Tibial nerve (tissue), 4 donors: ENCODE measurements around the gene TCF7L1. TPM values are rescaled to one million over a fixed set of nuclear protein-coding genes. Genes with fewer than 3 reads are reported as not detected.
A peak's percentile ranks its signal among the peaks of the same experiment; 100 is the strongest.

Experiments used
- DNase-seq, 2 donors: peaks; one replicate each; pipeline ENCODE4 v3.0.0-alpha.2; 2019; ENCODE audit warnings: low spot score in 2 of 2
- H3K27ac ChIP-seq, 4 donors: fragments of 200-600 bp; sonication (generic) in 3 of 4; one replicate each; pipeline ENCODE4 v1.5.1; 2017 to 2019; ENCODE audit warnings: mild to moderate bottlenecking in 1 of 4
- H3K27me3 ChIP-seq, 2 donors: fragments of 200-600 bp; sonication (generic) in 1 of 2; one replicate each; pipeline versions ENCODE4 v1.5.1 to v1.6.0; 2017 to 2019
- H3K36me3 ChIP-seq, 3 donors: fragments of 200-600 bp; sonication (generic); one replicate each; pipeline ENCODE4 v1.5.1; 2018 to 2019
- H3K4me1 ChIP-seq, 4 donors: fragments of 200-600 bp; sonication (generic) in 3 of 4; one replicate each; pipeline ENCODE4 v1.5.1; 2017 to 2019
- H3K4me3 ChIP-seq, 4 donors: fragments of 200-600 bp; sonication (generic) in 3 of 4; one replicate each; pipeline ENCODE4 v1.5.1; 2017 to 2019; ENCODE audit warnings: mild to moderate bottlenecking in 1 of 4, moderate library complexity in 1 of 4
- H3K9me3 ChIP-seq, 4 donors: fragments of 200-600 bp; sonication (generic) in 3 of 4; one replicate each; pipeline ENCODE4 v1.5.1; 2017 to 2019
- EP300 ChIP-seq, 2 donors: sonication (generic); formaldehyde crosslinking; IDR thresholded peaks; one replicate each; pipeline ENCODE4 v1.6.1; 2017; ENCODE audit warnings: antibody characterized with exemption in 2 of 2, mild to moderate bottlenecking in 1 of 2
- POLR2A ChIP-seq, 2 donors: fragments of 450-650 bp; IDR thresholded peaks; one replicate each; pipeline ENCODE4 v1.6.1; 2017; ENCODE audit warnings: antibody characterized with exemption in 2 of 2, mild to moderate bottlenecking in 2 of 2, moderate library complexity in 2 of 2
- WGBS, 2 donors: methylation state at CpG; one replicate each; pipeline ENCODE4 v1.1.5; 2018; 5-methylcytosine and 5-hydroxymethylcytosine counted together
- total RNA-seq, 4 donors: library from RNA; depleted of rRNA; stranded (reverse); fragments of >200 nt; gene quantifications; one replicate each; pipeline ENCODE4 v1.1.0, GENCODE V29; 2016
- TF ChIP-seq, protein P1 (sequence below), 5 experiments: fragments of 200-600 bp in 3 of 5; fragments of 450-650 bp in 2 of 5; sonication (generic) in 3 of 5; IDR thresholded peaks; one replicate each; pipeline ENCODE4 v1.5.1; 2016 to 2019; ENCODE audit warnings: antibody characterized with exemption in 5 of 5, mild to moderate bottlenecking in 3 of 5, moderate library complexity in 2 of 5

TCF7L1 gene
- total RNA-seq, 4 donors from 2014 or later: 3.7 to 14.1 (median 7.1) TPM

DNA sequence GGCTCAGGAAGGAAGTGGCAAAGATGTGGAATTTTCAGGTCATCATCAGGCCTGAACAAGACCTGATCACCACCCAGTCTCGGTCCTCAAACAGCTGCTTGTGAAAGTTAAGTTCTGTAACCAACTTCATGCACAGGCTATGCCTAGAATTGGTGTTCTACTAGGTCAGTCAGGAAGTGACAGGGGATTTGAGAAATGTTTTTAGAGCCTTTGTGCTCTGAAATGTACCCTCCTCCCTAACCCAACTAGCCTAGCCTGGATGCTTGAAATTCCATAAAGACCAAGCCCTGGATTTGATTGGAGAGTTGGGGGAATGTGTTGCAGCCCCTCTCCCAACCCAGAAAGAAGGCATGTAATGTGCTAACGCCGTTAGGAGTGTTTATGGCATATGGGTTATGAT, 131.3 kb downstream of the TCF7L1 start:
- 41 to 61% methylated on average over 3 of the region's 3 CpGs for WGBS, 2 donors

DNA sequence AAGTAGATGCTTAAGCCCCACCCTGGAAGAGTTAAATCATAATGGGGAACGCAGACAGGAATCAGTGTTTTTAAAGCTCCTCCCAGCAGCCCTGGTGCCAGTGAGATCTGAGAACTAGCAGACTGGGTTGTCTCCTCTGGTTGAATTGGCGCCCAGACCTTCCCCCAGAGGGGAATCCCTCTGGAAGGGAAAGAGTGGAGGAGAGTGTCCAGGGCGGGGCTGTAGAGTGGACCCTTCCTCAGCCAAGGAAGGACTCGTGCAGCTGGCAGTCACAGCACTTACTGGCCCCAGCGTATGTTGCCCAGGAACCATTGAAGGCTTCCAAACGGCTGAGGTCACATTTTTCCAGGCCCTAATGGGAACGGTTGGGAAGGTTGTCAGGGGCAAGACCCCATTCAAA, 132.1 kb downstream of the TCF7L1 start:
- Histone ChIP-seq H3K27ac (peak overlapping the region in 1 of 4 donors; percentile 11), H3K4me1 (peaks cover 0 to 50% (median 11%) of the 10 kb centered on the region in 4 donors), H3K4me3 (no peak overlapping the region), H3K27me3 (no peaks in the 10 kb centered on the region), H3K36me3 (no peaks in the 10 kb centered on the region), H3K9me3 (no peaks in the 10 kb centered on the region)
- DNase-seq: no peak
- TF ChIP-seq POLR2A (IDR thresholded peaks at IDR 0.05) (no peak), EP300 (IDR thresholded peaks at IDR 0.05) (no peak)
- TF ChIP-seq, protein P1, sequence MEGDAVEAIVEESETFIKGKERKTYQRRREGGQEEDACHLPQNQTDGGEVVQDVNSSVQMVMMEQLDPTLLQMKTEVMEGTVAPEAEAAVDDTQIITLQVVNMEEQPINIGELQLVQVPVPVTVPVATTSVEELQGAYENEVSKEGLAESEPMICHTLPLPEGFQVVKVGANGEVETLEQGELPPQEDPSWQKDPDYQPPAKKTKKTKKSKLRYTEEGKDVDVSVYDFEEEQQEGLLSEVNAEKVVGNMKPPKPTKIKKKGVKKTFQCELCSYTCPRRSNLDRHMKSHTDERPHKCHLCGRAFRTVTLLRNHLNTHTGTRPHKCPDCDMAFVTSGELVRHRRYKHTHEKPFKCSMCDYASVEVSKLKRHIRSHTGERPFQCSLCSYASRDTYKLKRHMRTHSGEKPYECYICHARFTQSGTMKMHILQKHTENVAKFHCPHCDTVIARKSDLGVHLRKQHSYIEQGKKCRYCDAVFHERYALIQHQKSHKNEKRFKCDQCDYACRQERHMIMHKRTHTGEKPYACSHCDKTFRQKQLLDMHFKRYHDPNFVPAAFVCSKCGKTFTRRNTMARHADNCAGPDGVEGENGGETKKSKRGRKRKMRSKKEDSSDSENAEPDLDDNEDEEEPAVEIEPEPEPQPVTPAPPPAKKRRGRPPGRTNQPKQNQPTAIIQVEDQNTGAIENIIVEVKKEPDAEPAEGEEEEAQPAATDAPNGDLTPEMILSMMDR (IDR thresholded peaks at IDR 0.05): no peak
- WGBS, 2 donors: 21 to 34% methylated on average over 7 of the region's 7 CpGs

More for the DNA sequence above, 131.3 kb downstream of the TCF7L1 start:
- DNase-seq: no peak
- no peak overlapping the region for H3K4me3 ChIP-seq
- TF ChIP-seq EP300 (IDR thresholded peaks at IDR 0.05) (no peak), POLR2A (IDR thresholded peaks at IDR 0.05) (no peak)
- TF ChIP-seq, protein P1 (IDR thresholded peaks at IDR 0.05): no peak
- peaks cover 0 to 51% (median 17%) of the 10 kb centered on the region in 4 donors for H3K4me1 ChIP-seq
- H3K27ac ChIP-seq: no peak overlapping the region
- no peaks in the 10 kb centered on the region for H3K9me3 ChIP-seq
- H3K27me3 ChIP-seq: no peaks in the 10 kb centered on the region
- H3K36me3 ChIP-seq: no peaks in the 10 kb centered on the region

DNA sequence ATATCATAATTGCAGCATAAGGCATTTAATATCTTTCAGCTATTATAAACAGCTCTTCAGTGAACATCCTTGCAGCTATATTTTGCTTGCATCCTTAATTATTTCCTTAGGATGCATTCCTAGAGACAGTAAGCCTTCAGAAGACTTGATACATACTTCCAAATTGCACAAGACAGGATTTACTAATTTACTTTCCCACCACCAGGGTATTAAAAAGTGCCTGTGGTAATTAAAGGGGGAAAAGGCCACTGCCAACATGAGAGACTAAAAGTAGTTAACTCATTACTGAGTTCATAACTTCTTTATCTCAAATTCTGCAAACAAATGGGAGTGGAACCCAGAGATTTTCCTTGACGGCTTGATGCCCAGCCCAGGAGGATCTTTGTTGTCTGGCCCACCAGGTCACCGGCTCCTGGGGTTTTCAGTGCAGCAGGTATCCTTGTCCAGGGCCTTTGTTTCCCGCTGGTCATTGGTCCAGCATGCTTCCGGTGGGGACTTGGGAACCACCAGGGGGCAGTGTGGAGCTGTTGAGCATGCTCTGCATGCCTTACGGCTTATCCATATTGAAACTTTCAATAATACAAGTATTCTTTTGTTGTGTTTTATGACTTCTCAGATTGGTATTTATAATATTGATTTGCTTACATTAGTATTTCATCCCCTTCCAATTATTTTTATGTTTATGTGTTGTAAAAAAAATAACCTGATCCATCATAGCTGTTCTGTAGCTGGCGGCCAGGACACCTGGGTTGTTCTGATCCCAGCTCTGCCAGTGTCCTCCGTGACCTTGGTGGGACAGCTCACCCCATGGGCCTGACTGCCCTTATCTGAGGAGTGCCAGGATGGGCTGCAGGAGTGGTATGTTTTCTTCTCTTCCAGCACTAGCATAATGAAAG, 133.2 kb downstream of the TCF7L1 start:
- TF ChIP-seq EP300 (IDR thresholded peaks at IDR 0.05) (no peak), POLR2A (IDR thresholded peaks at IDR 0.05) (no peak)
- TF ChIP-seq, protein P1 (IDR thresholded peaks at IDR 0.05): peak; percentile 68 to 87 (median 80)
- 45 to 49% methylated on average over 7 of the region's 7 CpGs for WGBS, 2 donors
- Histone ChIP-seq H3K4me1 (peaks cover 0 to 46% (median 10%) of the 10 kb centered on the region in 4 donors), H3K27ac (peak overlapping the region in 1 of 4 donors; percentile 14), H3K27me3 (no peaks in the 10 kb centered on the region), H3K36me3 (no peaks in the 10 kb centered on the region), H3K9me3 (no peaks in the 10 kb centered on the region), H3K4me3 (no peak overlapping the region)
- peak; percentile 43 to 64 for DNase-seq

DNA sequence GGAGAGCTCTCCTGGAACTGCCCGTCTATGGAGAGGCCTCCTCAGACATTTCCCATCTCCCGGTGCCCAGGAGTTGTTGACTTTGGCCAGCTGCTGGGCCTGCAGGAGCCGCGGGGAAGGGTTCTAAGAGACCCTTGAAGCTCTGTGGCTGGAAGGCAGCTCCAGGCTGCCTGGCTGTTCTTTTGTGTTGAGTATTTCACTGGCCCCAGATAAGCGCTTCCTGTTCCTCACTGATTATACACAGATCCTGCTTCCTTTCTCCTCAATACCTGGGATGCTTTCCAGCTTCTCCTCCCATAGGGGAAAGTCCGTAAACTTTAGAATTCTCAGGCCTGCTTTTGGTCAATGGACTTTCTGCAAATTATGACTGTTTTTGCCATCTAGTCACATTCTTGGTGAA, 136.8 kb downstream of the TCF7L1 start:
- Histone ChIP-seq H3K27me3 (no peaks in the 10 kb centered on the region), H3K27ac (peak overlapping the region in 1 of 4 donors; percentile 42), H3K36me3 (no peaks in the 10 kb centered on the region), H3K9me3 (no peaks in the 10 kb centered on the region), H3K4me1 (peaks cover 0 to 42% (median 10%) of the 10 kb centered on the region in 4 donors), H3K4me3 (no peak overlapping the region)
- TF ChIP-seq EP300 (IDR thresholded peaks at IDR 0.05): no peak
- TF ChIP-seq, protein P1 (IDR thresholded peaks at IDR 0.05): no peak
- 39 to 42% methylated on average over 6 of the region's 6 CpGs for WGBS, 2 donors
- no peak for DNase-seq

DNA sequence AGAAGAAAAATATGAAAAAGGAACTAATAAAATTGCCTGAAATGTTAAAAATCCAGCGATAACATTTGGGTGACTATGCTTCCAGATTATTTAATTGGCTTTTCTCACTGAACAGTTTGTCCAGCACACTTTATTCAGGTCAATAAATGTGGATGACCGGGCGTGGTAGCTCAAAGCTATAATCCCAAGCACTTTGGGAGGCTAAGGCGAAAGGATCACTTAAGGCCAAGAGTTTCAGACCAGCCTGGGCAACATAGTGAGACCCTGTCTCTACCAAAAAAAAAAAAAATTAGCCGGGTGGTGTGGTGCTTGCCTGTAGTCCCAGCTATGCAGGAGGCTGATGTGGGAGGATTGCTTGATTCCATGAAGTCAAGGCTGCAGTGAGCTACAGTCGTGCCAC, 139.2 kb downstream of the TCF7L1 start:
- Histone ChIP-seq H3K27me3 (no peaks in the 10 kb centered on the region), H3K4me1 (peaks cover 0 to 32% (median 8%) of the 10 kb centered on the region in 4 donors), H3K4me3 (no peak overlapping the region), H3K36me3 (no peaks in the 10 kb centered on the region), H3K9me3 (no peaks in the 10 kb centered on the region), H3K27ac (no peak overlapping the region)
- WGBS, 2 donors: 77 to 87% methylated on average over 6 of the region's 6 CpGs
- no peak for DNase-seq
- TF ChIP-seq EP300 (IDR thresholded peaks at IDR 0.05) (no peak), POLR2A (IDR thresholded peaks at IDR 0.05) (no peak)
- TF ChIP-seq, protein P1 (IDR thresholded peaks at IDR 0.05): no peak
